ENCODE measurements around the gene VPS13D. TPM values are rescaled to one million over a fixed set of nuclear protein-coding genes. Genes with fewer than 3 reads are reported as not detected.

VPS13D gene
- total and polyA plus RNA-seq, 10 of the 15 experiments (the other 5 are each of a cell fraction or from before 2014, with no cell fraction given), result 1.4 to 16.9 (median 8.5) TPM

DNA sequence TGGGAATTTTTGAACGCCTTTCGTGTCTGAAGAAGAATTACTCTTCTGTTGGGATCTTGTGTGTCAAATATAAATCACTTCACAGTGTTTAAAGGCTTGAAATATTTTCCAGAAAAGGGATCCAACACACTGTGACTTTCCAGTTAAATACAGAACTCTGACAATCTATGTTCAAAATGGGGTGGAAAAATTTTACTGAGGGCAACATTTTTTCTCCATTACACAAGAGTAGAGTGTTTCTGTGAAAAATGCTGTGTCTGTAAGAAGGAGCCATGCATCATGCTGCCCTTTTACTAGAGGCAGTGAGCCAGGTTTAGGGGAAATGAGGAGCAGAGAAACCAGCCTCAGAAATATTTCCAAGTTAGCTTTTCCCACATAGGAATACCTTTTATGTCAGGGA, 86.5 kb downstream of the VPS13D start:
- Histone ChIP-seq H3K4me1 (ENCODE audit: control insufficient read depth, insufficient read depth, low read length) (no peaks in the 10 kb centered on the region), H3K27me3 (replicated peaks in 1 of 2; ENCODE audit: control insufficient read depth in 2 of 2, insufficient read depth in 2 of 2, low read length in 1 of 2) (no peaks in the 10 kb centered on the region), H3K79me2 (ENCODE audit: control insufficient read depth, insufficient read depth, low read length) (no peaks in the 10 kb centered on the region), H3K27ac (ENCODE audit: control insufficient read depth, insufficient read depth) (no peak overlapping the region), H3K4me2 (ENCODE audit: control insufficient read depth, insufficient read depth) (no peak overlapping the region), H3K9ac (ENCODE audit: control insufficient read depth, insufficient read depth, low read length) (no peak overlapping the region), H3K36me3 (ENCODE audit: control insufficient read depth in 2 of 2, insufficient read depth in 2 of 2, low read length in 1 of 2) (peaks cover 3 to 9% of the 10 kb centered on the region in 2 experiments), H3K4me3 (no peak overlapping the region), H4K20me1 (ENCODE audit: control insufficient read depth, insufficient read depth) (no peaks in the 10 kb centered on the region), H3K9me3 (replicated peaks; ENCODE audit: control insufficient read depth, insufficient read depth, low read length) (no peaks in the 10 kb centered on the region), H2AFZ (ENCODE audit: control insufficient read depth, low read depth, low read length) (no peak overlapping the region)
- ChIA-PET RAD21 (ENCODE audit: unreplicated experiment) (interaction anchor here (0.6 to 4.3 kb wide), 2 partner anchors 11 to 303 kb away, joined by 3 to 37 read pairs; partner anchors contain the start of gene DHRS3), CTCF (interaction anchor here (7.5 kb wide), 1 partner anchor 303 kb away, joined by 63 read pairs; the partner anchor contains the start of gene DHRS3), POLR2A (no interaction called here), SMC1A (ENCODE audit: uncharacterized antibody, unreplicated experiment) (interaction anchor here (2.6 kb wide), 1 partner anchor 343 kb away, joined by 6 read pairs; no protein-coding TSS in a partner anchor)
- ATAC-seq (no peak), DNase-seq (ENCODE audit: low read depth, low spot score) (no peak), FAIRE-seq (no peak)
- BruUV-seq (replicated peaks), result no TSS peak
- TF ChIP-seq RFX5 (IDR thresholded peaks at IDR 0.05; ENCODE audit: low read depth, low read length), result no peak
- no peak for TF ChIP-seq EP300 (IDR thresholded peaks at IDR 0.05; ENCODE audit: borderline replicate concordance in 1 of 2, control insufficient read depth in 1 of 2, low read depth in 2 of 2, low read length in 2 of 2)
- TF ChIP-seq, protein P1, sequence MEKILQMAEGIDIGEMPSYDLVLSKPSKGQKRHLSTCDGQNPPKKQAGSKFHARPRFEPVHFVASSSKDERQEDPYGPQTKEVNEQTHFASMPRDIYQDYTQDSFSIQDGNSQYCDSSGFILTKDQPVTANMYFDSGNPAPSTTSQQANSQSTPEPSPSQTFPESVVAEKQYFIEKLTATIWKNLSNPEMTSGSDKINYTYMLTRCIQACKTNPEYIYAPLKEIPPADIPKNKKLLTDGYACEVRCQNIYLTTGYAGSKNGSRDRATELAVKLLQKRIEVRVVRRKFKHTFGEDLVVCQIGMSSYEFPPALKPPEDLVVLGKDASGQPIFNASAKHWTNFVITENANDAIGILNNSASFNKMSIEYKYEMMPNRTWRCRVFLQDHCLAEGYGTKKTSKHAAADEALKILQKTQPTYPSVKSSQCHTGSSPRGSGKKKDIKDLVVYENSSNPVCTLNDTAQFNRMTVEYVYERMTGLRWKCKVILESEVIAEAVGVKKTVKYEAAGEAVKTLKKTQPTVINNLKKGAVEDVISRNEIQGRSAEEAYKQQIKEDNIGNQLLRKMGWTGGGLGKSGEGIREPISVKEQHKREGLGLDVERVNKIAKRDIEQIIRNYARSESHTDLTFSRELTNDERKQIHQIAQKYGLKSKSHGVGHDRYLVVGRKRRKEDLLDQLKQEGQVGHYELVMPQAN (conservative IDR thresholded peaks at IDR 0.05), result no peak
- TF ChIP-seq IRF4 (IDR thresholded peaks at IDR 0.05; ENCODE audit: low read depth, low read length), result no peak
- TF ChIP-seq DPF2 (IDR thresholded peaks at IDR 0.05), result no peak
- TF ChIP-seq SUZ12 (IDR thresholded peaks at IDR 0.05; ENCODE audit: unreplicated experiment), result no peak
- TF ChIP-seq PAX5 (IDR thresholded peaks at IDR 0.05; ENCODE audit: borderline replicate concordance, low read depth, low read length), result no peak
- no peak for TF ChIP-seq ZBTB11 (CRISPR knock-in tag; IDR thresholded peaks at IDR 0.05)
- no peak for TF ChIP-seq ZBTB40 (IDR thresholded peaks at IDR 0.05; ENCODE audit: borderline replicate concordance)
- no peak for TF ChIP-seq POLR2AphosphoS5 (IDR thresholded peaks at IDR 0.05; ENCODE audit: low read length)
- no peak for TF ChIP-seq BCL11A (IDR thresholded peaks at IDR 0.05; ENCODE audit: low read depth, low read length)
- intact Hi-C loops (cut with micrococcal nuclease; ENCODE audit: unreplicated experiment) (loop anchor here (1.0 kb wide), 1 partner anchor 339 kb away; no protein-coding TSS in a partner anchor), in situ Hi-C loops (cut with MboI) (no loop called here)
- 96% methylated on average over 2 of the region's 2 CpGs for WGBS (ENCODE audit: insufficient coverage, insufficient replicate concordance, low lambda C conversion rate, missing lambda C conversion rate)
